C1 segment of cervical spinal cord (tissue), 14 donors: ENCODE results near the gene FEN1.

Experiments used
- DNase-seq, 14 donors: peaks; one replicate each; lab custom pipeline; 2025; lab: John Stamatoyannopoulos, UW

Gene FEN1

GRCh38 chr11:61841636-61842527 lies 49.2 kb downstream of the FEN1 start:
- DNase-seq = peak in 6 of 14 donors; percentile 7 to 38 (median 20)

GRCh38 chr11:61842528-61842820 lies 49.8 kb downstream of the FEN1 start:
- DNase-seq = no peak

- no peak for DNase-seq
Measured at GRCh38 chr11:61844909-61845565, 52.3 kb downstream of the FEN1 start.

GRCh38 chr11:61846362-61847020 lies 53.8 kb downstream of the FEN1 start:
- DNase-seq = no peak
